Activated CD8-positive, alpha-beta memory T cell treated with anti-CD3 and anti-CD28 coated beads for 4 hours (primary cell): Measurements from ENCODE around the gene GNA14.
"Not testable (repeated sequence)": the region's sequence is repeated elsewhere in the genome, so short reads cannot be mapped to it uniquely, and the experiment has no call there.

Source experiments
- DNase-seq, 2 donors: peaks; one replicate each; pipeline ENCODE4 v3.0.0-alpha.2; 2020; ENCODE audit warnings: low read depth in 2 of 2

The GNA14 gene

GRCh38 chr9:77489405-77490163 is 158.5 kb downstream of the GNA14 start:
- not testable (repeated sequence) for DNase-seq

- no peak for DNase-seq
Measured at GRCh38 chr9:77488439-77489126, 159.5 kb downstream of the GNA14 start.

GRCh38 chr9:77486968-77487367 is 161.2 kb downstream of the GNA14 start:
- DNase-seq, result no peak

GRCh38 chr9:77486463-77486862 is 161.7 kb downstream of the GNA14 start:
- no peak for DNase-seq

- no peak for DNase-seq
Measured at GRCh38 chr9:77475641-77476473, 172.3 kb downstream of the GNA14 start.

GRCh38 chr9:77474936-77475335 is 173.2 kb downstream of the GNA14 start:
- DNase-seq, result no peak

- DNase-seq, result no peak
Measured at GRCh38 chr9:77472646-77473045, 175.5 kb downstream of the GNA14 start.

- DNase-seq, result no peak
Measured at GRCh38 chr9:77471572-77471971, 176.6 kb downstream of the GNA14 start.

GRCh38 chr9:77469515-77470231 is 178.4 kb downstream of the GNA14 start:
- no peak for DNase-seq

- no peak for DNase-seq
Measured at GRCh38 chr9:77464661-77465060, 183.5 kb downstream of the GNA14 start.

GRCh38 chr9:77463151-77463550 is 185.0 kb downstream of the GNA14 start:
- DNase-seq, result no peak

GRCh38 chr9:77462066-77462465 is 186.1 kb downstream of the GNA14 start:
- DNase-seq, result no peak

- no peak for DNase-seq
Measured at GRCh38 chr9:77460938-77461337, 187.2 kb downstream of the GNA14 start.

- peak; percentile 10 to 26 for DNase-seq
Measured at GRCh38 chr9:77457916-77458592, 190.1 kb downstream of the GNA14 start.

GRCh38 chr9:77456829-77457437 is 191.2 kb downstream of the GNA14 start:
- peak; percentile 59 to 62 for DNase-seq

GRCh38 chr9:77455312-77455927 is 192.7 kb downstream of the GNA14 start:
- DNase-seq, result peak in 1 of 2 donors; percentile 13

- DNase-seq, result no peak
Measured at GRCh38 chr9:77454663-77455062, 193.5 kb downstream of the GNA14 start.

- no peak for DNase-seq
Measured at GRCh38 chr9:77453825-77454647, 194.1 kb downstream of the GNA14 start.

GRCh38 chr9:77451507-77451906 is 196.6 kb downstream of the GNA14 start:
- no peak for DNase-seq
